Measurements from ENCODE around the gene FHIT. TPM values are rescaled to one million over a fixed set of nuclear protein-coding genes. Genes with fewer than 3 reads are reported as not detected.
A peak's percentile ranks its signal among the peaks of the same experiment; 100 is the strongest.

The FHIT gene
- total RNA-seq, 1 donor from 2014 or later: 11.7 TPM

DNA sequence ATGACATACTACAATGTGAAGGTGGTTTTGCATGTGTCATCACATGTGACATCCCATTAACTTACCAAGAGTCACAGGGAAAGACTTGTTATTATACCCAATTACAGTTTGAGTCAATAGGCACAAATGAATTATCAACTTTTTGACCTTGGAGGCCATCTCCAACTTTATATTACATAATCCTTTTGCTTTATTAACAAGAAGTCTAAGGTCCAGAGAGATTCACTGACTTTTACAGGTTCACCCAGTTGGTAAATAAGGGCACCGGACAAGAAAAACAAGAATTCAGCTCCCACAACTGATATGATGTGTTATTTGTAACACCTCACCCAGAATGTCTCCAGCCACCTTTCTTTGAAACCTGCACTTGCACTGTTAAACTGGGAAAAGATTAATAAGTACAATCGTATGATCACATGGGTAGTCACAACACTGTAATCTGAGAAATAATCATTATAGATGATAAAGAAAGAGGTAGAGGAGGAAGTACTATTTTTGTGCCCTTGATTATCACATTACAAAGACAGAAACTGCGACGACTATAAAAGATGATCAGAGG is 928.9 kb downstream of the FHIT start:
- no peak for DNase-seq (ENCODE audit: extremely low spot score, unreplicated experiment)
- Mint-ChIP-seq H3K36me3 (peaks cover 12% of the 10 kb centered on the region), H3K27ac (no peak overlapping the region), H3K9me3 (no peaks in the 10 kb centered on the region), H3K4me3 (no peak overlapping the region), H3K4me1 (ENCODE audit: unreplicated experiment) (peaks cover 32% of the 10 kb centered on the region), H3K27me3 (peaks cover 3% of the 10 kb centered on the region)
- TF ChIP-seq, protein P1, sequence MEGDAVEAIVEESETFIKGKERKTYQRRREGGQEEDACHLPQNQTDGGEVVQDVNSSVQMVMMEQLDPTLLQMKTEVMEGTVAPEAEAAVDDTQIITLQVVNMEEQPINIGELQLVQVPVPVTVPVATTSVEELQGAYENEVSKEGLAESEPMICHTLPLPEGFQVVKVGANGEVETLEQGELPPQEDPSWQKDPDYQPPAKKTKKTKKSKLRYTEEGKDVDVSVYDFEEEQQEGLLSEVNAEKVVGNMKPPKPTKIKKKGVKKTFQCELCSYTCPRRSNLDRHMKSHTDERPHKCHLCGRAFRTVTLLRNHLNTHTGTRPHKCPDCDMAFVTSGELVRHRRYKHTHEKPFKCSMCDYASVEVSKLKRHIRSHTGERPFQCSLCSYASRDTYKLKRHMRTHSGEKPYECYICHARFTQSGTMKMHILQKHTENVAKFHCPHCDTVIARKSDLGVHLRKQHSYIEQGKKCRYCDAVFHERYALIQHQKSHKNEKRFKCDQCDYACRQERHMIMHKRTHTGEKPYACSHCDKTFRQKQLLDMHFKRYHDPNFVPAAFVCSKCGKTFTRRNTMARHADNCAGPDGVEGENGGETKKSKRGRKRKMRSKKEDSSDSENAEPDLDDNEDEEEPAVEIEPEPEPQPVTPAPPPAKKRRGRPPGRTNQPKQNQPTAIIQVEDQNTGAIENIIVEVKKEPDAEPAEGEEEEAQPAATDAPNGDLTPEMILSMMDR (conservative IDR thresholded peaks at IDR 0.05): no peak

DNA sequence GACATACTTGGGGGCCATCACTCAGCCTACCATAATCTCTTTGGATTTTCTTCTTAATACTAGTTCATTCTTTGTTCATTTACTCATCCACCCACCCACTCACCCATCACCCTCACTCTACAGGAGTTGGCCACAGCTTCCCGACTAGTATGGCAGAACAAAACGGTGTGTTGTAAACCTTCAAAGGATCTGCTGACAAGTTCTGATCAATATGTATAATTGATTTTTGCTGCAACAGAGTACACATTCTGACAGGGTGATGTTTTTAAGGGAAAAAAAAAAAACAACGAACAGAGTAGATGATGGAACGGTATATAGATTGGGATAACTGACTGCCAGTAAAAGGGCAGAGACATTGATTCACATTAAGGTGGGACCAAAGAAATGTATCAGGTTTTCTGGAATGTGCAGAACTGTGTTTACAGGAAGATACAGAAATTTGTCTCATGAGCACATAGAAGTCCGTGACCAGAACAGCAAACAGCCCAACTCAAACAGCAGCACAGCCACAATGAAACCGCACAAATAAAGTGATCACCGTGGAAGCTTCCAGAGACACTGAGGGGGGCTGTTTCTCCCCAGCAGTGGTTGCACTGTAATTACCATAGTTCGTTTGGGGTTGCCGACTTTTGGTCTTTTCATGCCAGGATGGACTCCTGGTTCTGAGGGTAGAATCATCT is 931.9 kb downstream of the FHIT start:
- H3K9me3 Mint-ChIP-seq: no peaks in the 10 kb centered on the region
- TF ChIP-seq, protein P1 (conservative IDR thresholded peaks at IDR 0.05): no peak
- H3K4me1 Mint-ChIP-seq (ENCODE audit: unreplicated experiment): peaks cover 18% of the 10 kb centered on the region
- H3K27ac Mint-ChIP-seq: peak overlapping the region; percentile 10
- H3K36me3 Mint-ChIP-seq: peaks cover 12% of the 10 kb centered on the region
- H3K27me3 Mint-ChIP-seq: peaks cover 3% of the 10 kb centered on the region
- DNase-seq (ENCODE audit: extremely low spot score, unreplicated experiment): no peak
- H3K4me3 Mint-ChIP-seq: no peak overlapping the region

DNA sequence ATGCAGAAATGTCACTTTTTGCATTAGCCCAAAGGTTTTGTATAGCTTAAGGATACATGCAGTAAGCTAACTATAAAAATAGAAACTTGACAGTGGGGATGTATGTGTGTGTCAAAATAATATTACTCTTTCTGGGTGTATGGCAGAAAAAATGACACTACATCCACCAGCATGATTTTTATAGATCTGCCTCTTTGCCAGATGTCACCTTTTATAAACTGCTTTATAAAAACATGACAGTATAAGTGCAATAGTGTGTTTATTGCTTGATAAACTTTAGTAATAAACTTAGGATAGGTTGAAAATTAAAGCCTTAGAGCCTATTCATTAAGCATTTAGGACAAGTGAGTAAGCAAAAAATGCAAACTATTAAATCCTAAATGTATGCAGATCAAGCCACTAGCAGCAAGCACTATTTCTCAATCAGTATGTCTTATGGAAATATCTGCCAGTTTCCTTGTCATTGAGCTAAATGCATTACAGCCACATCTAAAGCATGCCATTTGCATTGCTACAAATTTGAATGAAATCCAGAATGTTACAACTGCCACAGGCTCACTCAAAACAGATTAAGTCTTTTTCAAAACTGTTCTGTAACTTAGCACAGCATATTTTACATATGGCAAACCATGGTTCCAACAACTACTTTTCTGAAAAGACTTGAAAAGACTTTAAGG is 935.0 kb downstream of the FHIT start:
- no peaks in the 10 kb centered on the region for H3K9me3 Mint-ChIP-seq
- H3K27ac Mint-ChIP-seq: no peak overlapping the region
- no peak overlapping the region for H3K4me3 Mint-ChIP-seq
- peaks cover 3% of the 10 kb centered on the region for H3K27me3 Mint-ChIP-seq
- DNase-seq (ENCODE audit: extremely low spot score, unreplicated experiment): no peak
- TF ChIP-seq, protein P1 (conservative IDR thresholded peaks at IDR 0.05): no peak
- H3K4me1 Mint-ChIP-seq (ENCODE audit: unreplicated experiment): peaks cover 20% of the 10 kb centered on the region
- H3K36me3 Mint-ChIP-seq: peaks cover 4% of the 10 kb centered on the region

DNA sequence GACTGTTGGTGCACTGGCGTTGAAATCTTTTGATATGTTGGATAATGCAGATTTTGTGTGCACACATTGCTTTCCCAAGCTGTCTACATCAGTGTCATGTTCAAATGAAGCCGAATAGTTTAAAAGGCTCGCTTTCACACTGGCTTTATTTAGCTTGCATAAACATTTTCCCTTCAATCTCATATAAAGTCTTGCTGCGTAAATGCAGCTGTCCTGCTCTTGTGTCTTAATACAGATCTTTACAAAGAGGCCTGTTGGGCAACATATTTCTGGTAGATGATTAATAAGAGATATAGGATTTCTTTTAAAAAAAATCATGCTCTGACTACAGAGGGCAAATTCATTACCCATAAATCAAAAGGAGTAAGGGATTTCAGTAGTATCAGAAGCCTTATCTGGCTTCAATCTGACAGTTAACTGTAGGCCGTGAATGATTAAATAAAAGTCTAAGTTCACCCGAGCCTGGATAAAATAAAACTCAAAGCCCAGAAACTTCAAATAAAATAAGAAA is 937.2 kb downstream of the FHIT start:
- Mint-ChIP-seq H3K4me3 (peak overlapping the region; percentile 44), H3K9me3 (no peaks in the 10 kb centered on the region), H3K27me3 (peaks cover 3% of the 10 kb centered on the region), H3K4me1 (ENCODE audit: unreplicated experiment) (peaks cover 23% of the 10 kb centered on the region), H3K36me3 (no peaks in the 10 kb centered on the region), H3K27ac (peak overlapping the region; percentile 63)
- TF ChIP-seq, protein P1 (conservative IDR thresholded peaks at IDR 0.05): no peak
- no peak for DNase-seq (ENCODE audit: extremely low spot score, unreplicated experiment)

DNA sequence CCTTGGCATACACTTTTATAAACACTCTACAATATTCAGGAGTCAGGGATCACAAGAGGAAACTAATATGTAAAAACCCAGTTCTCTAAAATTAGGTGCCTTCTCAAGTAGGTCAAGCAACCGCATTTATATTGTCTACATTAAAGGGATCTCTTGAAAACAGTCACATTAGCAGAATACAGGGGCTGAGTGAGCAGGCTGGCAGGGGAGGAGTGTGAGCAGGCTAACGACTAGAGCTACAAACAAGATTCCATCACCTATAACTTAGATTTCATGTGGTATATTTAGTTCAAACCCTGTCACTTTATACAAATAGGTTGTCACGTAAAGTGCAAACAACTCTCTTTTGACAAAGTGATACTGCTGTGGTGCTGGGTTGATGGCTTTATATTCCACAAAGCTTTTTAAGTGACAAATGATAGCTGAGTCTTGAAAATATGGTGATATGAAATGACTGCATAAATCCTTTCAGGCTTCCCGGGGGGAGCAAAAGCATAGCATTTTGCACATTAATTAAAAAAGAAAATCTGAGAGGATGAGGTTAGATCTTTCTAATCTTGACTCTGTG is 937.9 kb downstream of the FHIT start:
- Mint-ChIP-seq H3K9me3 (no peaks in the 10 kb centered on the region), H3K4me1 (ENCODE audit: unreplicated experiment) (peaks cover 25% of the 10 kb centered on the region), H3K4me3 (peak overlapping the region; percentile 44), H3K27ac (peak overlapping the region; percentile 63), H3K27me3 (no peaks in the 10 kb centered on the region), H3K36me3 (no peaks in the 10 kb centered on the region)
- TF ChIP-seq, protein P1 (conservative IDR thresholded peaks at IDR 0.05): no peak
- no peak for DNase-seq (ENCODE audit: extremely low spot score, unreplicated experiment)
